Fibroblast of lung (primary cell): ENCODE results near the gene SNIP1. TPM values are rescaled to one million over a fixed set of nuclear protein-coding genes. Genes with fewer than 3 reads are reported as not detected.

Experiments
- DNase-seq, 2 donors: peaks; one replicate each; pipeline versions ENCODE4 v3.0.0 to v3.0.0-alpha.2; 2010; ENCODE audit warnings: low read depth in 2 of 2
- H2AFZ ChIP-seq: 2 replicates; pipeline ENCODE4 v1.5.1; 2012; ENCODE audit warnings: low read length, control low read depth, inconsistent platforms
- H3K27ac ChIP-seq: 2 replicates; pipeline ENCODE4 v1.5.1; 2011; ENCODE audit warnings: low read length, control low read depth; ENCODE audit not compliant: insufficient read depth
- H3K27me3 ChIP-seq: 2 replicates; pipeline ENCODE4 v1.5.1; 2011; ENCODE audit warnings: mild to moderate bottlenecking, low read length; ENCODE audit not compliant: control insufficient read depth, insufficient read depth
- H3K36me3 ChIP-seq: 2 replicates; pipeline ENCODE4 v1.5.1; 2011; ENCODE audit warnings: low read length; ENCODE audit not compliant: control insufficient read depth, insufficient read depth
- H3K4me1 ChIP-seq: 2 replicates; pipeline ENCODE4 v1.5.1; 2011; ENCODE audit warnings: low read length; ENCODE audit not compliant: control insufficient read depth, insufficient read depth; ENCODE audit errors: extremely low read depth
- H3K4me2 ChIP-seq: 2 replicates; pipeline ENCODE4 v1.5.1; 2011; ENCODE audit warnings: low read length, control low read depth; ENCODE audit not compliant: insufficient read depth; ENCODE audit errors: extremely low read depth
- H3K4me3 ChIP-seq, 4 experiments: fragments of 200-600 bp in 1 of 4; sonication (generic) in 1 of 4; replicated peaks in 1 of 4; 2 replicates each; pipeline ENCODE4 v1.5.1; 2011 to 2016; ENCODE audit warnings: low read length in 4 of 4, low read depth in 3 of 4, mild to moderate bottlenecking in 3 of 4, control low read depth in 2 of 4, inconsistent platforms in 1 of 4, mixed read lengths in 1 of 4; ENCODE audit not compliant: insufficient read depth in 1 of 4; ENCODE audit errors: control extremely low read depth in 1 of 4
- H3K79me2 ChIP-seq: 2 replicates; pipeline ENCODE4 v1.5.1; 2012; ENCODE audit warnings: mild to moderate bottlenecking, low read length, inconsistent platforms; ENCODE audit not compliant: control insufficient read depth, insufficient read depth
- H3K9ac ChIP-seq: 2 replicates; pipeline ENCODE4 v1.5.1; 2011; ENCODE audit warnings: mild to moderate bottlenecking, low read length, control low read depth; ENCODE audit not compliant: insufficient read depth
- H3K9me3 ChIP-seq: 2 replicates; pipeline ENCODE4 v1.5.1; 2012; ENCODE audit warnings: low read depth, low read length; ENCODE audit not compliant: control insufficient read depth, insufficient read depth
- H4K20me1 ChIP-seq: 2 replicates; pipeline ENCODE4 v1.5.1; 2011; ENCODE audit warnings: low read length; ENCODE audit not compliant: control insufficient read depth, insufficient read depth; ENCODE audit errors: extremely low read depth
- CTCF ChIP-seq, 2 donors: IDR thresholded peaks in 1 of 2; conservative IDR thresholded peaks in 1 of 2; 1 replicate in 1 of 2; 2 replicates in 1 of 2; pipeline ENCODE4 v1.5.1; 2011 to 2012; ENCODE audit warnings: low read length in 2 of 2, control low read depth in 1 of 2, inconsistent platforms in 1 of 2, low read depth in 1 of 2, mild to moderate bottlenecking in 1 of 2
- EZH2 ChIP-seq: IDR thresholded peaks from 2 replicates; pipeline ENCODE4 v1.5.1; 2012; ENCODE audit warnings: low read length, control low read depth, mild to moderate bottlenecking; ENCODE audit errors: missing control alignments
- polyA plus RNA-seq, 2 donors: library from polyadenylated mRNA; depleted of rRNA in 1 of 2; stranded (reverse) in 1 of 2; unstranded in 1 of 2; fragments of >200 nt; gene quantifications; 2 replicates each; pipeline ENCODE4 v1.2.1, GENCODE V29; 2011 to 2012; ENCODE audit warnings: missing spikeins in 1 of 2
- total RNA-seq: library from RNA; depleted of rRNA; stranded (reverse); fragments of >200 nt; gene quantifications from 2 replicates; pipeline ENCODE4 v1.2.1, GENCODE V29; 2014

Gene SNIP1
- total and polyA plus RNA-seq, 2 donors (not counting 1 experiment from before 2014, with no cell fraction given), result 8.2 to 10.9 TPM

DNA sequence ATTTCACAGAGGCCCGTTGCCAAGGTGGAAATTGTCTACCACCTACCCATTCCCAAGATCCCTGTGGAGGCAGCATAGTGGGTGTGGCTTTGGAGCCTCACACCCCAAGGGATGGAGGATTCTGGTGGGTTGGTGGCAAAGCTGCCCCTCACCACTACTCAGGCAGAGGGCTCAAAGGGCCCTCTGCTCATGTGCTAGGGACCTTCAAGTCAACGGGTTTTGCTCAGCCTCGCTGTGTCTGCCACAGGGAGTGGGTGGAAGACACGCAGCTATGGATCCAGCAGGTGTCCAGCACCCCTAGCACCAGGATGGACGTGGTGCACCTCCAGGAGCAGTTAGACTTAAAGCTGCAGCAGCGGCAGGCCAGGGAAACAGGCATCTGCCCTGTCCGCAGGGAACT lies 5.0 kb upstream of the SNIP1 start:
- H3K4me1 ChIP-seq, result peaks cover 9% of the 10 kb centered on the region
- no peak for DNase-seq
- no peaks in the 10 kb centered on the region for H3K9me3 ChIP-seq
- H3K4me3 ChIP-seq, result no peak overlapping the region
- peaks cover 5% of the 10 kb centered on the region for H3K36me3 ChIP-seq
- H3K9ac ChIP-seq, result no peak overlapping the region
- no peaks in the 10 kb centered on the region for H3K79me2 ChIP-seq
- no peak overlapping the region for H3K27ac ChIP-seq
- H2AFZ ChIP-seq, result no peak overlapping the region
- H4K20me1 ChIP-seq, result no peaks in the 10 kb centered on the region
- H3K27me3 ChIP-seq, result no peaks in the 10 kb centered on the region
- H3K4me2 ChIP-seq, result no peak overlapping the region
- TF ChIP-seq EZH2, result no peak
- no peak for TF ChIP-seq CTCF (conservative IDR thresholded peaks at IDR 0.05 in 1 of 2, IDR thresholded peaks at IDR 0.05 in 1 of 2; ENCODE audit: low read depth in 1 of 2, low read length in 2 of 2)

DNA sequence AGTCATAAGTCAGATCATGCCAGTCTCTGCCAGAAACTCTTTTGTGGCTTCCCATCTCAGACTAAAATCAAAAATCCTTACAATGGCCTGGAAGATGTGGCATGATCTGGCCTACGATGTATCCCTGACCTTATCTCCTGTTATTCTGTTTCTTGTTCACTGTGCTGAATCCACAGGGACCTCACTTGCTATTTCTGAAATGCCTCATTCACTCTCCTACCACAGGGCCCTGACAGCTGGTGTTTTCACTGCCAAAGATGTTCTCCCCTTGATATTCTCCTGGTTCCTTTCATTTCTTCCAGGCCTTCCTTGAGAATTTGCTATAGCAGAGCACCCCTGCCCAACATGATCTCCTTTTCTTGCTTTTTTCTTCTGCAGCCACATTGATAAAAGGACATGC lies 4.3 kb upstream of the SNIP1 start:
- TF ChIP-seq EZH2, result no peak
- no peak for TF ChIP-seq CTCF (conservative IDR thresholded peaks at IDR 0.05 in 1 of 2, IDR thresholded peaks at IDR 0.05 in 1 of 2; ENCODE audit: low read depth in 1 of 2, low read length in 2 of 2)

DNA sequence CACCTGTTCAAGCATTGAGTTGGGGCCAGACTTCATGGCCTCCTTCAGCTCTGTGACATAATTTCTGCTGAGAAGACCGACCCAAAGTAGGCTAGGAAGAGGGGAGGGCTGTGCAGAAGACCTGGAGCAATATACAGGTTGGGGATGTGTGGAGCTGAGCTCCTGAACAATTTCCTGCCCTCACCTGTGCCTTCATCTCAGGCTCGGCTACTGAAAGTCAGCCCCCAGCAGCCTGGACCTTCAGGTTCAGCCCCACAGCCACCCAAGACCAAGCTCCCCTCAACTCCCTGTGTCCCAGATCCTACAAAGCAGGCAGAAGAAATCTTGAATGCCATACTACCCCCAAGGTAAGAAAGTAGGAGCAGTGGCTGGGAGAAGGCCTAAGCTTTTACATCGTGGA lies 3.3 kb upstream of the SNIP1 start:
- Histone ChIP-seq H3K79me2 (peaks cover 17% of the 10 kb centered on the region), H3K27ac (peak overlapping the region; percentile 62), H3K9me3 (no peaks in the 10 kb centered on the region), H3K36me3 (peaks cover 5% of the 10 kb centered on the region), H2AFZ (peak overlapping the region; percentile 59), H3K4me3 (peak overlapping the region; percentile 22 to 81 (median 46)), H3K4me2 (peak overlapping the region; percentile 84), H3K27me3 (no peaks in the 10 kb centered on the region), H4K20me1 (no peaks in the 10 kb centered on the region), H3K4me1 (peaks cover 17% of the 10 kb centered on the region), H3K9ac (no peak overlapping the region)
- DNase-seq, result no peak
- no peak for TF ChIP-seq EZH2
- no peak for TF ChIP-seq CTCF (conservative IDR thresholded peaks at IDR 0.05 in 1 of 2, IDR thresholded peaks at IDR 0.05 in 1 of 2; ENCODE audit: low read depth in 1 of 2, low read length in 2 of 2)

More for the DNA sequence above, 4.3 kb upstream of the SNIP1 start:
- H3K36me3 ChIP-seq, result peaks cover 5% of the 10 kb centered on the region
- H3K9ac ChIP-seq, result no peak overlapping the region
- H3K4me3 ChIP-seq, result no peak overlapping the region
- H3K27ac ChIP-seq, result no peak overlapping the region
- no peaks in the 10 kb centered on the region for H3K9me3 ChIP-seq
- H3K4me2 ChIP-seq, result no peak overlapping the region
- peaks cover 9% of the 10 kb centered on the region for H3K4me1 ChIP-seq
- no peak for DNase-seq
- H3K79me2 ChIP-seq, result peaks cover 7% of the 10 kb centered on the region
- H4K20me1 ChIP-seq, result no peaks in the 10 kb centered on the region
- no peak overlapping the region for H2AFZ ChIP-seq
- no peaks in the 10 kb centered on the region for H3K27me3 ChIP-seq
